Loucy (cell line): Measurements from ENCODE around the gene FOXC1.

ENCODE experiments used
- H2AFZ ChIP-seq: fragments of 200-600 bp; sonication (generic); 2 replicates; pipeline ENCODE4 v1.6.0; 2016; ENCODE audit warnings: antibody characterized with exemption, mild to moderate bottlenecking, low read length, moderate library complexity
- H3F3A ChIP-seq: fragments of 200-600 bp; 2 replicates; pipeline ENCODE4 v1.6.0; 2016; ENCODE audit warnings: antibody characterized with exemption, low read depth, mild to moderate bottlenecking
- H3K27me3 ChIP-seq: fragments of 200-600 bp; sonication (generic); 2 replicates; pipeline ENCODE4 v1.6.1; 2014; ENCODE audit warnings: low read length, mild to moderate bottlenecking; ENCODE audit not compliant: insufficient read depth, poor library complexity, severe bottlenecking
- H3K36me3 ChIP-seq: fragments of 200-600 bp; sonication (generic); 2 replicates; pipeline ENCODE4 v1.6.1; 2016; ENCODE audit warnings: low read length; ENCODE audit not compliant: insufficient read depth
- H3K4me1 ChIP-seq: fragments of 200-600 bp; sonication (generic); 2 replicates; pipeline ENCODE4 v1.5.1; 2014; ENCODE audit warnings: low read length, mild to moderate bottlenecking; ENCODE audit not compliant: insufficient read depth, poor library complexity, severe bottlenecking
- H3K4me2 ChIP-seq: fragments of 200-600 bp; sonication (generic); 2 replicates; pipeline ENCODE4 v1.6.0; 2014; ENCODE audit warnings: antibody characterized with exemption, low read length, low read depth, mild to moderate bottlenecking; ENCODE audit not compliant: poor library complexity, severe bottlenecking
- H3K4me3 ChIP-seq: fragments of 200-600 bp; sonication (generic); 2 replicates; pipeline ENCODE4 v1.5.1; 2014; ENCODE audit warnings: low read length, mild to moderate bottlenecking, mixed read lengths; ENCODE audit not compliant: poor library complexity, severe bottlenecking
- H3K79me2 ChIP-seq: fragments of 200-600 bp; sonication (generic); 2 replicates; pipeline ENCODE4 v1.6.1; 2014; ENCODE audit warnings: low read length; ENCODE audit not compliant: insufficient read depth
- H3K9ac ChIP-seq: fragments of 200-600 bp; sonication (generic); 2 replicates; pipeline ENCODE4 v1.6.0; 2014; ENCODE audit warnings: mild to moderate bottlenecking, low read depth, low read length, moderate library complexity; ENCODE audit not compliant: poor library complexity, severe bottlenecking
- H3K9me2 ChIP-seq: fragments of 200-600 bp; sonication (generic); replicated peaks from 2 replicates; pipeline ENCODE4 v1.6.1; 2016; ENCODE audit warnings: low read depth, low read length, mixed read lengths
- H3K9me3 ChIP-seq: fragments of 200-600 bp; sonication (generic); 2 replicates; pipeline ENCODE4 v1.6.1; 2014; ENCODE audit warnings: mild to moderate bottlenecking, antibody characterized with exemption, low read length, low read depth; ENCODE audit not compliant: insufficient read depth
- H4K20me1 ChIP-seq: fragments of 200-600 bp; sonication (generic); 2 replicates; pipeline ENCODE4 v1.6.0; 2014; ENCODE audit warnings: antibody characterized with exemption, low read length, mild to moderate bottlenecking; ENCODE audit not compliant: insufficient read depth, poor library complexity, severe bottlenecking
- EZH2phosphoT487 ChIP-seq: fragments of 200-600 bp; IDR thresholded peaks from 2 replicates; pipeline ENCODE4 v1.6.1; 2018; ENCODE audit warnings: antibody characterized with exemption, mild to moderate bottlenecking, moderate library complexity, borderline replicate concordance
- TF ChIP-seq, protein P1 (sequence below): fragments of 200-600 bp; sonication (generic); conservative IDR thresholded peaks from 2 replicates; pipeline ENCODE4 v1.5.1; 2014; ENCODE audit warnings: mild to moderate bottlenecking, antibody characterized with exemption, low read length

The FOXC1 gene

GRCh38 chr6:1587977-1588376, 21.7 kb upstream of the FOXC1 start:
- Histone ChIP-seq H3K79me2 (no peaks in the 10 kb centered on the region), H3K4me3 (no peak overlapping the region), H2AFZ (no peak overlapping the region), H3K9ac (no peak overlapping the region), H3K9me2 (no peaks in the 10 kb centered on the region), H3K36me3 (no peaks in the 10 kb centered on the region), H3K9me3 (no peaks in the 10 kb centered on the region), H3F3A (no peaks in the 10 kb centered on the region), H3K4me1 (peaks cover 3% of the 10 kb centered on the region), H3K27me3 (no peaks in the 10 kb centered on the region), H4K20me1 (no peaks in the 10 kb centered on the region), H3K4me2 (no peak overlapping the region)
- no peak for TF ChIP-seq EZH2phosphoT487
- TF ChIP-seq, protein P1, sequence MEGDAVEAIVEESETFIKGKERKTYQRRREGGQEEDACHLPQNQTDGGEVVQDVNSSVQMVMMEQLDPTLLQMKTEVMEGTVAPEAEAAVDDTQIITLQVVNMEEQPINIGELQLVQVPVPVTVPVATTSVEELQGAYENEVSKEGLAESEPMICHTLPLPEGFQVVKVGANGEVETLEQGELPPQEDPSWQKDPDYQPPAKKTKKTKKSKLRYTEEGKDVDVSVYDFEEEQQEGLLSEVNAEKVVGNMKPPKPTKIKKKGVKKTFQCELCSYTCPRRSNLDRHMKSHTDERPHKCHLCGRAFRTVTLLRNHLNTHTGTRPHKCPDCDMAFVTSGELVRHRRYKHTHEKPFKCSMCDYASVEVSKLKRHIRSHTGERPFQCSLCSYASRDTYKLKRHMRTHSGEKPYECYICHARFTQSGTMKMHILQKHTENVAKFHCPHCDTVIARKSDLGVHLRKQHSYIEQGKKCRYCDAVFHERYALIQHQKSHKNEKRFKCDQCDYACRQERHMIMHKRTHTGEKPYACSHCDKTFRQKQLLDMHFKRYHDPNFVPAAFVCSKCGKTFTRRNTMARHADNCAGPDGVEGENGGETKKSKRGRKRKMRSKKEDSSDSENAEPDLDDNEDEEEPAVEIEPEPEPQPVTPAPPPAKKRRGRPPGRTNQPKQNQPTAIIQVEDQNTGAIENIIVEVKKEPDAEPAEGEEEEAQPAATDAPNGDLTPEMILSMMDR, result no peak

- peaks cover 3% of the 10 kb centered on the region for H3K4me1 ChIP-seq
- TF ChIP-seq, protein P1, result no peak
- no peak for TF ChIP-seq EZH2phosphoT487
- H2AFZ ChIP-seq, result no peak overlapping the region
- H3F3A ChIP-seq, result no peaks in the 10 kb centered on the region
- no peaks in the 10 kb centered on the region for H3K9me3 ChIP-seq
- no peak overlapping the region for H3K9ac ChIP-seq
- no peaks in the 10 kb centered on the region for H3K9me2 ChIP-seq
- no peak overlapping the region for H3K4me3 ChIP-seq
- no peaks in the 10 kb centered on the region for H3K79me2 ChIP-seq
- H3K27me3 ChIP-seq, result no peaks in the 10 kb centered on the region
- no peaks in the 10 kb centered on the region for H4K20me1 ChIP-seq
- H3K36me3 ChIP-seq, result no peaks in the 10 kb centered on the region
- no peak overlapping the region for H3K4me2 ChIP-seq
Measured at GRCh38 chr6:1589208-1589607, 20.5 kb upstream of the FOXC1 start.

- H2AFZ ChIP-seq, result no peak overlapping the region
- no peaks in the 10 kb centered on the region for H3K27me3 ChIP-seq
- TF ChIP-seq, protein P1, result no peak
- TF ChIP-seq EZH2phosphoT487, result no peak
- no peak overlapping the region for H3K4me2 ChIP-seq
- no peaks in the 10 kb centered on the region for H3K9me2 ChIP-seq
- peaks cover 11% of the 10 kb centered on the region for H3K4me1 ChIP-seq
- H3K79me2 ChIP-seq, result no peaks in the 10 kb centered on the region
- no peaks in the 10 kb centered on the region for H4K20me1 ChIP-seq
- H3K36me3 ChIP-seq, result no peaks in the 10 kb centered on the region
- no peaks in the 10 kb centered on the region for H3F3A ChIP-seq
- H3K9ac ChIP-seq, result no peak overlapping the region
- H3K4me3 ChIP-seq, result no peak overlapping the region
- H3K9me3 ChIP-seq, result no peaks in the 10 kb centered on the region
Measured at GRCh38 chr6:1590580-1590979, 19.1 kb upstream of the FOXC1 start.
